Common myeloid progenitor, CD34-positive (primary cell): Measurements from ENCODE around the gene AGPAT3.

Source experiments
- CTCF ChIA-PET: fragments of 350-600 bp; sonication (Branson Sonifier 250); formaldehyde crosslinking; loops from one replicate; lab custom pipeline; 2021; ENCODE audit warnings: antibody characterized with exemption; lab: Charles Lee
- POLR2A ChIA-PET: fragments of 350-600 bp; sonication (Branson Sonifier 250); formaldehyde crosslinking; loops from one replicate; lab custom pipeline; 2021; ENCODE audit warnings: antibody characterized with exemption; lab: Charles Lee
- DNase-seq, 3 donors: peaks; one replicate each; pipeline versions ENCODE4 v3.0.0 to v3.0.0-alpha.2; 2013
- H3K27ac ChIP-seq, 2 experiments: 1 replicate in 1 of 2; 2 replicates in 1 of 2; pipeline ENCODE4 v1.7.0; 2013; ENCODE audit warnings: inconsistent platforms in 2 of 2, low read length in 2 of 2, mild to moderate bottlenecking in 2 of 2, low read depth in 1 of 2, moderate library complexity in 1 of 2; ENCODE audit not compliant: severe bottlenecking in 2 of 2, insufficient read depth in 1 of 2, poor library complexity in 1 of 2
- H3K27me3 ChIP-seq, 5 experiments: replicated peaks in 2 of 5; 1 replicate in 3 of 5; 2 replicates in 2 of 5; pipeline versions ENCODE4 v1.6.1 to v1.7.0; 2013; ENCODE audit warnings: low read length in 4 of 5, mild to moderate bottlenecking in 2 of 5, moderate library complexity in 2 of 5, inconsistent platforms in 1 of 5; ENCODE audit not compliant: insufficient read depth in 5 of 5, control insufficient read depth in 4 of 5
- H3K36me3 ChIP-seq, 4 experiments: 1 replicate in 2 of 4; 2 replicates in 2 of 4; pipeline versions ENCODE4 v1.6.1 to v1.7.0; 2013; ENCODE audit warnings: low read length in 3 of 4, control low read depth in 1 of 4, mild to moderate bottlenecking in 1 of 4; ENCODE audit not compliant: control insufficient read depth in 4 of 4, insufficient read depth in 4 of 4
- H3K4me1 ChIP-seq, 4 experiments: 1 replicate in 3 of 4; 2 replicates in 1 of 4; pipeline versions ENCODE4 v1.6.1 to v1.7.1; 2013; ENCODE audit warnings: low read length in 3 of 4, mild to moderate bottlenecking in 3 of 4, control low read depth in 1 of 4, inconsistent platforms in 1 of 4, moderate library complexity in 1 of 4; ENCODE audit not compliant: control insufficient read depth in 4 of 4, insufficient read depth in 4 of 4; ENCODE audit errors: control extremely low read depth in 1 of 4
- H3K4me3 ChIP-seq, 7 experiments: 1 replicate in 4 of 7; 2 replicates in 3 of 7; pipeline versions ENCODE4 v1.5.1 to v1.7.0; 2013; ENCODE audit warnings: mild to moderate bottlenecking in 7 of 7, low read length in 6 of 7, moderate library complexity in 6 of 7, inconsistent platforms in 2 of 7, low read depth in 2 of 7, control low read depth in 1 of 7; ENCODE audit not compliant: insufficient read depth in 4 of 7, control insufficient read depth in 1 of 7; ENCODE audit errors: extremely low read depth in 1 of 7
- H3K9me3 ChIP-seq, 5 experiments: 1 replicate in 4 of 5; 2 replicates in 1 of 5; pipeline versions ENCODE4 v1.6.1 to v1.7.1; 2013; ENCODE audit warnings: low read length in 4 of 5, mild to moderate bottlenecking in 2 of 5, inconsistent platforms in 1 of 5, low read depth in 1 of 5, moderate library complexity in 1 of 5; ENCODE audit not compliant: control insufficient read depth in 4 of 5, insufficient read depth in 2 of 5; ENCODE audit errors: control extremely low read depth in 1 of 5
- WGBS: methylation state at CpG from one replicate; pipeline ENCODE4 v1.1.5; 2013; ENCODE audit not compliant: insufficient coverage; 5-methylcytosine and 5-hydroxymethylcytosine counted together

Gene AGPAT3

DNA sequence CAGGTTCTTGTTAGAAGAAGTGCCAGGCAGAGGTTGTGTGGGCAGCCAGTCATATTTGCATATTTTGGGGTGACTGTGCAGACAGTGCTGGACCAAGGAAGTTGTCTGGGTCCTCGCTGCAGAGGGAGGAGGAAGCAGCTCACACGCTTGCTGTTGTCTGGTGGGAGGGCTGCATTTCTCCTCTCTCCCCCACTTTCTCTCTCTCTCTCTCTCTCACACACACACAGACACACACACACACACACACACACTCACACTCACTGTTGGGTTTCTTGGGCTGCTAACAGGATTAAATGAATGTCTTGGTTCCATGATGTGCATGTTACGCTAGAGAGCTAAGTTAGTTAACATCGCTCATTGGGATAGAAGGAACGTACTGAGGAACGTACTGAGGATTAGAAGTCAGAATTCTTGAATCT is 72.9 kb downstream of the AGPAT3 start:
- DNase-seq: peak in 2 of 3 donors; percentile 34 to 51
- Histone ChIP-seq H3K36me3 (peaks cover 0 to 27% (median 7%) of the 10 kb centered on the region in 4 experiments), H3K4me1 (peaks cover 0 to 14% (median 10%) of the 10 kb centered on the region in 4 experiments), H3K27ac (no peak overlapping the region), H3K4me3 (no peak overlapping the region), H3K27me3 (no peaks in the 10 kb centered on the region), H3K9me3 (no peaks in the 10 kb centered on the region)
- ChIA-PET CTCF (interaction anchor here (0.9 to 5.1 kb wide), 10 partner anchors 7 to 166 kb away, joined by 3 to 40 read pairs (median 3); no protein-coding TSS in a partner anchor), POLR2A (no interaction called here)
- WGBS: 92% methylated on average over 4 of the region's 6 CpGs

DNA sequence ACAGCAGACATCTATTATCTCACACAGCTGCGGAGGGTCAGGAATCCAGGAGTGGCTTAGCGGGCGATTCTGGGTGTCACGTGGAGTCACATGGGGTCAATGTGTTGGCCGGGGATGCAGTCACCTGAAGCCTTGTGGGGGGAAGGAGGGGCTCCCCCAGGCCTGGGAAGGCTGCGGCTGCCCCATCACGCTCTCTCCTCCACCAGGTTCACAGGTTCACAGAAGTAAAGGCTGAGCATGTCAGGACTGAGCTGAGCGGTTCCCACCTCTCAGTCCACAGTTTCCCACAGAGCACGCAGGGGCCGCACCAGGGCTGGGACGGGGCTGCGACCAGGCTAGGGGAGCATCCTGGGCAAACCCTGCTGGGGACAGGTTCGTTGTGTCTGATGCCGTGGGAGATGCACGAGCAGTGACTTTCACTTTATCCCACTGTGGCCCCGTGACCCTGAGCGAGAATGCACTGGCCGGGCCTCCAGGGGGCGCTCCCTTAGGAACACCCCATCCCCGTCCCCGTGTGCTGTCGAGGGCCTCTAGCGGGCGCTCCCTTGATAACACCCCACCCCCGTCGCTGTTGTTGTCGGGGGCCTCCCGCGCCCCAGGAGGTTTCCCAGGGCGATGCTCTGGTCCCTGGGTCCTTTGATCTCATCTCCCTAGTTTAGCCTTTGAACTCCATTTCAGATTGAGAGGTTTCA is 73.9 kb downstream of the AGPAT3 start:
- peak; percentile 88 to 93 (median 93) for DNase-seq
- H3K36me3 ChIP-seq: peaks cover 0 to 23% (median 7%) of the 10 kb centered on the region in 4 experiments
- H3K4me1 ChIP-seq: peaks cover 0 to 14% (median 10%) of the 10 kb centered on the region in 4 experiments
- POLR2A ChIA-PET: no interaction called here
- no peak overlapping the region for H3K27ac ChIP-seq
- no peaks in the 10 kb centered on the region for H3K9me3 ChIP-seq
- WGBS: 13% methylated on average over 29 of the region's 30 CpGs
- CTCF ChIA-PET: interaction anchor here (0.8 to 5.1 kb wide), 16 partner anchors 8 to 167 kb away, joined by 3 to 40 read pairs (median 4); partner anchors contain the start of gene RRP1
- H3K27me3 ChIP-seq: no peaks in the 10 kb centered on the region
- H3K4me3 ChIP-seq: peak overlapping the region; percentile 29 to 83 (median 64)

DNA sequence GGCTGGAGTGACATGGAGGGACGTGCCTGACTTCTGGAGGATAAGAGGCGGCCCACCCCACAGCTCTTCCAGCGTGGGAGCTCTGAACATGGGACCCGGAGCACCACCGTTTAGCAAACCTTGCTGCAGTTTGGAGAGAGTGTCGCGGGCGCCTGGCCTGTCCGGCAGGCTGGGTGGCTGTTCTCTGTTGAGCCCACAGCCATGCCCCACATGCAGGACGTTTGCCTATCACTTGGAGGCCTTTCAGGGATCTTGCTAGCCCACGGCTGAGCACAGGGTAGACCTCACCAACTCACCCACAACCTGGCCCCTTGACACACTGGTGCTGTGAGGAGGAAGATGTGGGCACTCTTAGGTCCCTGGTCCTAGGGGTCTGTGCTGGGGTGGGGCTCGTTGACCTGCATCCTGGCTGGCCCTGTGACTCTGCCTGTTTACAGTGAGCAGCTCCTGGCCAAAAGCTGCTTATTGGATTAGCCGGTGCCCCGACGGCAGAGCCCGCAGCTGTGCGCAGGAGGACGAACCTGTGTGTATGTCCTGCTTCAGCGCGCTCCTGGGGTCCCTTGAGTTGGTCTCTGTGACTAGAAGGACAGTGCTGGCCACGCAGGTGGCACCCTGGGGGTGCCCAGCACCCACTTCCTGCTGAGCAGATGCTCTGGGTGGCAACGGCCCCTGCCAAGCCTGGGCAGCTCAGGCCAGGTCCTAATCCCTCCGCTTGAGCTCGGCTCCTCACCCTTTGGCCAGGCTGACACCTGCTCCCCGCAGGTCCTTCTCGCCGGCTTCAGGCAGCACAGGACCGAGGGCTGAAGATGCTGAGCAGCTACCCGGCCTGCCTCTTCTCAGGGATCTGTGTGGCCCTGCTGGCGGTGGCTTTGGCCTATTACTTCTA is 74.7 kb downstream of the AGPAT3 start:
- DNase-seq: no peak
- H3K36me3 ChIP-seq: peaks cover 0 to 17% (median 7%) of the 10 kb centered on the region in 4 experiments
- no peak overlapping the region for H3K4me3 ChIP-seq
- 92% methylated on average over 28 of the region's 30 CpGs for WGBS
- no peaks in the 10 kb centered on the region for H3K27me3 ChIP-seq
- H3K9me3 ChIP-seq: no peaks in the 10 kb centered on the region
- ChIA-PET CTCF (interaction anchor here (0.8 to 5.1 kb wide), 22 partner anchors 9 to 256 kb away, joined by 3 to 40 read pairs (median 4); partner anchors contain the start of gene RRP1), POLR2A (no interaction called here)
- peaks cover 0 to 14% (median 10%) of the 10 kb centered on the region in 4 experiments for H3K4me1 ChIP-seq
- no peak overlapping the region for H3K27ac ChIP-seq

DNA sequence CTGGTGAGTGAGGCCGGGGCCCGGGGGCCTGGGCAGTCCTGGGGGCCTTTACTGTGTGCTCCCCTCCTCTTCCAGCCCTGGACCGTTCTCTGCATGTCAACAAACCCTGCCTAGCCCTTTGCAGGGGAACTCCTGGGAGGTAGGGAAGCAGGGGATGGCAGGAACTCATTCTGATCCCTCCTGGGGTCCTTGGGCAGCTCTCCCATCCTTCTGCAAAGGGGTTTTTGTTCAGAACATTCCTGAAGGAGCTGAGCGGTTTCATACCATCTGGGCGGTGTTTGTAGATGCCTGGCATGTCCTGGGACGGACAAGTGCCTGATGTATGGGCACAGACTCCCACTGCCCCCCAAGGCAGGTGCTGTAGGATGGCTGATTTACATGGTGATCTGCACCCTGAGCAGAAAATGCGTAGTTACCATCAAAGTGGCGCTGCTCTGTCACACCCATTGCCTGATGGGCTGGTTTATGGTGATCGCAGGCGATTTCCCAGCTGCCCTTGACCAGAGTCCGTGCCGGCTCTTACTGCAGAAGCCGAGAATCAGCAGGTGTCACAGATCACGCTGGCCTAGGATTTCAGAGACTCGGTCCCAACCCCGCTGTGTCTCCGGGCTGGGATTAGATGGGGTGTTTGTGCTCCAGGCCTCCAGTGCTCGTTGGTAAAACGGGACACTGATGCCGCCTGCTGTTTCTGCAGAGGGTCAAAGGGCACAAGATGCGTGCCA is 75.5 kb downstream of the AGPAT3 start:
- ChIA-PET POLR2A (no interaction called here), CTCF (interaction anchor here (0.7 to 5.1 kb wide), 17 partner anchors 9 to 130 kb away, joined by 3 to 40 read pairs (median 5); no protein-coding TSS in a partner anchor)

DNA sequence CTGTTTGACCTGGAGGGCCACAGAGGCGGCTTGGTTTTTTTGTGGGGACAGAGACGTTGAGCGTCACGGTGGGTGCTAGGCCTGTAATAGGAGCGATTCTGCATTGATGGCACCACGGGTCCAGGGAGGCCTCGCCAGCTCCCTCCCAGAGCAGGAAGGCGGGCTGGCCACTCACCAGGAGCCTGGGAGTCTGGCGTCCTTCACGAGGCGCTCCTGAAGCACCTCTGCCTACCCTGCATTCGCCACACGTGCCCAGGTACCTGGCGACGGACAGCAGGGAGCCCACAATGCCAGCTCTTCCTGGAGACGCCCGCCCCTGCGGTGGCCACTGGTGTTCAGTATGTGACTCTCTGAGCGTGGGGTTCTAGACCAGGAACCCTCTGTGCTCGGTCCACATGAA is 77.2 kb downstream of the AGPAT3 start:
- H3K4me3 ChIP-seq: no peak overlapping the region

More for the DNA sequence above, 75.5 kb downstream of the AGPAT3 start:
- no peak for DNase-seq
- Histone ChIP-seq H3K9me3 (no peaks in the 10 kb centered on the region), H3K27me3 (no peaks in the 10 kb centered on the region), H3K36me3 (peaks cover 0 to 14% (median 6%) of the 10 kb centered on the region in 4 experiments), H3K4me1 (peaks cover 0 to 14% (median 10%) of the 10 kb centered on the region in 4 experiments), H3K27ac (no peak overlapping the region), H3K4me3 (no peak overlapping the region)
- WGBS: 95% methylated on average over 19 of the region's 21 CpGs

DNA sequence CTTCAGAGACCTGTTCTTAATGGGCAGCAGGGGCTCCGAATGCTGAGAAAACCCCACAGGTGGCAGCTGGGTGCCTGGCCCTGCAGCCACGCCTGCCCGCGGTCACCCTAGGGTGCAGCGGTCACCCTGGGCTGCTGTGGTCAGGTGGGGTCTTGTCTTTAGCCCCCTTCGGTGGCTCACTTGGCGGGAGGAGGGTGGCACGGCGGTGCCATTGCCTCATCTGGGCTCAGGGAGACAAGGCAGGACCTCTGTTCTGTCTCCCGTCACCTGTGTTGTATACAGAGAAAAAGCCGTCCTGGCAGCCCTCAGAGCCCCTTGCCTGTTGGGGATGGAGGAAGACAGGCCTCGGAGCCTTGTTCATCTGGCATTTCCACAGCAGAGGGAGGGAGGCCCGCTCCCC is 77.6 kb downstream of the AGPAT3 start:
- Histone ChIP-seq H3K4me3 (no peak overlapping the region), H3K36me3 (peaks cover 0 to 14% (median 6%) of the 10 kb centered on the region in 4 experiments), H3K27me3 (no peaks in the 10 kb centered on the region), H3K27ac (no peak overlapping the region), H3K9me3 (no peaks in the 10 kb centered on the region), H3K4me1 (peaks cover 0 to 14% (median 9%) of the 10 kb centered on the region in 4 experiments)
- WGBS: 96% methylated on average over 10 of the region's 13 CpGs
- DNase-seq: no peak
- ChIA-PET CTCF (interaction anchor here (1.0 to 5.1 kb wide), 3 partner anchors 69 to 148 kb away, joined by 4 to 40 read pairs (median 11); no protein-coding TSS in a partner anchor), POLR2A (no interaction called here)

More for the DNA sequence above, 77.2 kb downstream of the AGPAT3 start:
- ChIA-PET CTCF (interaction anchor here (1.0 to 5.1 kb wide), 6 partner anchors 11 to 148 kb away, joined by 4 to 40 read pairs (median 12); no protein-coding TSS in a partner anchor), POLR2A (no interaction called here)
- Histone ChIP-seq H3K9me3 (no peaks in the 10 kb centered on the region), H3K4me1 (peaks cover 0 to 14% (median 10%) of the 10 kb centered on the region in 4 experiments), H3K27ac (no peak overlapping the region), H3K36me3 (peaks cover 0 to 14% (median 6%) of the 10 kb centered on the region in 4 experiments), H3K27me3 (no peaks in the 10 kb centered on the region)
- WGBS: 98% methylated on average over 19 of the region's 20 CpGs
- no peak for DNase-seq
